Measurements from ENCODE around the gene RPS21. TPM values are rescaled to one million over a fixed set of nuclear protein-coding genes. Genes with fewer than 3 reads are reported as not detected.
"Not testable (repeated sequence)": the region's sequence is repeated elsewhere in the genome, so short reads cannot be mapped to it uniquely, and the experiment has no call there.

RPS21 gene
- total and polyA plus RNA-seq, 5 donors = 703 to 2,060 (median 755) TPM

GRCh38 chr20:62425281-62426058, 38.6 kb downstream of the RPS21 start:
- no peaks in the 10 kb centered on the region for H3K27me3 ChIP-seq (ENCODE audit: control insufficient read depth, insufficient read depth)
- intact Hi-C loops (cut with DNase I) = no loop called here
- no peak for DNase-seq

GRCh38 chr20:62426059-62426348, 39.1 kb downstream of the RPS21 start:
- H3K4me3 ChIP-seq (ENCODE audit: low read length); H3K9me3 ChIP-seq (ENCODE audit: control insufficient read depth, low read length); DNase-seq; H3K4me1 ChIP-seq (ENCODE audit: control insufficient read depth, insufficient read depth, low read length); H3K27me3 ChIP-seq (ENCODE audit: control insufficient read depth, insufficient read depth); intact Hi-C loops (cut with DNase I); H3K27ac ChIP-seq (ENCODE audit: low read length); ATAC-seq: not testable (repeated sequence)
- 100% methylated on average over 4 of the region's 4 CpGs for WGBS

More at GRCh38 chr20:62425281-62426058, 38.6 kb downstream of the RPS21 start:
- no peak for ATAC-seq
- WGBS = 82% methylated on average over 21 of the region's 21 CpGs
- H3K27ac ChIP-seq (ENCODE audit: low read length) = no peak overlapping the region
- H3K4me1 ChIP-seq (ENCODE audit: control insufficient read depth, insufficient read depth, low read length) = no peaks in the 10 kb centered on the region
- H3K4me3 ChIP-seq (ENCODE audit: low read length) = no peak overlapping the region
- no peaks in the 10 kb centered on the region for H3K9me3 ChIP-seq (ENCODE audit: control insufficient read depth, low read length)

- H3K27me3 ChIP-seq (ENCODE audit: control insufficient read depth, insufficient read depth) = no peaks in the 10 kb centered on the region
- DNase-seq = no peak
- intact Hi-C loops (cut with DNase I) = no loop called here
- H3K9me3 ChIP-seq (ENCODE audit: control insufficient read depth, low read length) = no peaks in the 10 kb centered on the region
- ATAC-seq = no peak
- no peak overlapping the region for H3K4me3 ChIP-seq (ENCODE audit: low read length)
- no peak overlapping the region for H3K27ac ChIP-seq (ENCODE audit: low read length)
- 76% methylated on average over 22 of the region's 22 CpGs for WGBS
- no peaks in the 10 kb centered on the region for H3K4me1 ChIP-seq (ENCODE audit: control insufficient read depth, insufficient read depth, low read length)
Observed at GRCh38 chr20:62426699-62427131, 39.8 kb downstream of the RPS21 start.

GRCh38 chr20:62427172-62428001, 40.5 kb downstream of the RPS21 start, which contains the start of gene RBBP8NL:
RBBP8NL (minus strand) TSS chr20:62427539; CDS start chr20:62419647, 7,892 bp downstream.
- Histone ChIP-seq H3K27me3 (ENCODE audit: control insufficient read depth, insufficient read depth) (no peaks in the 10 kb centered on the region), H3K27ac (ENCODE audit: low read length) (no peak within 1 kb of the TSS), H3K4me1 (ENCODE audit: control insufficient read depth, insufficient read depth, low read length) (no peaks in the 10 kb centered on the region), H3K4me3 (ENCODE audit: low read length) (no peak within 1 kb of the TSS), H3K9me3 (ENCODE audit: control insufficient read depth, low read length) (no peaks in the 10 kb centered on the region)
- no peak for ATAC-seq
- intact Hi-C loops (cut with DNase I) = no loop called here
- DNase-seq = no peak
- WGBS = 80% methylated on average over 28 of the region's 28 CpGs

GRCh38 chr20:62428002-62428372, 41.1 kb downstream of the RPS21 start:
- H3K27me3 ChIP-seq (ENCODE audit: control insufficient read depth, insufficient read depth) = no peaks in the 10 kb centered on the region
- no peak overlapping the region for H3K27ac ChIP-seq (ENCODE audit: low read length)
- WGBS = 89% methylated on average over 10 of the region's 10 CpGs
- no peak overlapping the region for H3K4me3 ChIP-seq (ENCODE audit: low read length)
- intact Hi-C loops (cut with DNase I) = no loop called here
- H3K4me1 ChIP-seq (ENCODE audit: control insufficient read depth, insufficient read depth, low read length) = no peaks in the 10 kb centered on the region
- no peaks in the 10 kb centered on the region for H3K9me3 ChIP-seq (ENCODE audit: control insufficient read depth, low read length)
- no peak for DNase-seq
- ATAC-seq = no peak

- WGBS = 49% methylated on average over 31 of the region's 31 CpGs
- Histone ChIP-seq H3K27ac (ENCODE audit: low read length) (no peak overlapping the region), H3K4me1 (ENCODE audit: control insufficient read depth, insufficient read depth, low read length) (no peaks in the 10 kb centered on the region), H3K4me3 (ENCODE audit: low read length) (no peak overlapping the region), H3K9me3 (ENCODE audit: control insufficient read depth, low read length) (no peaks in the 10 kb centered on the region), H3K27me3 (ENCODE audit: control insufficient read depth, insufficient read depth) (no peaks in the 10 kb centered on the region)
- intact Hi-C loops (cut with DNase I) = no loop called here
- DNase-seq (no peak), ATAC-seq (no peak)
Observed at GRCh38 chr20:62428396-62429295, 41.7 kb downstream of the RPS21 start.

GRCh38 chr20:62429455-62430310, 42.8 kb downstream of the RPS21 start:
- H3K4me1 ChIP-seq (ENCODE audit: control insufficient read depth, insufficient read depth, low read length) = no peaks in the 10 kb centered on the region
- intact Hi-C loops (cut with DNase I) = no loop called here
- no peak for ATAC-seq
- WGBS = 82% methylated on average over 23 of the region's 23 CpGs
- H3K4me3 ChIP-seq (ENCODE audit: low read length) = no peak overlapping the region
- no peak for DNase-seq
- H3K27me3 ChIP-seq (ENCODE audit: control insufficient read depth, insufficient read depth) = no peaks in the 10 kb centered on the region
- H3K27ac ChIP-seq (ENCODE audit: low read length) = no peak overlapping the region
- H3K9me3 ChIP-seq (ENCODE audit: control insufficient read depth, low read length) = no peaks in the 10 kb centered on the region

- DNase-seq (no peak), ATAC-seq (no peak)
- H3K27ac ChIP-seq (ENCODE audit: low read length) = no peak overlapping the region
- H3K4me1 ChIP-seq (ENCODE audit: control insufficient read depth, insufficient read depth, low read length) = no peaks in the 10 kb centered on the region
- 69% methylated on average over 10 of the region's 10 CpGs for WGBS
- intact Hi-C loops (cut with DNase I) = no loop called here
- H3K9me3 ChIP-seq (ENCODE audit: control insufficient read depth, low read length) = no peaks in the 10 kb centered on the region
- H3K27me3 ChIP-seq (ENCODE audit: control insufficient read depth, insufficient read depth) = no peaks in the 10 kb centered on the region
- no peak overlapping the region for H3K4me3 ChIP-seq (ENCODE audit: low read length)
Observed at GRCh38 chr20:62430311-62430853, 43.5 kb downstream of the RPS21 start.

GRCh38 chr20:62430866-62431447, 44.1 kb downstream of the RPS21 start:
- H3K4me1 ChIP-seq (ENCODE audit: control insufficient read depth, insufficient read depth, low read length) = no peaks in the 10 kb centered on the region
- no peak overlapping the region for H3K27ac ChIP-seq (ENCODE audit: low read length)
- H3K4me3 ChIP-seq (ENCODE audit: low read length) = no peak overlapping the region
- no peaks in the 10 kb centered on the region for H3K9me3 ChIP-seq (ENCODE audit: control insufficient read depth, low read length)
- DNase-seq (no peak), ATAC-seq (no peak)
- intact Hi-C loops (cut with DNase I) = no loop called here
- no peaks in the 10 kb centered on the region for H3K27me3 ChIP-seq (ENCODE audit: control insufficient read depth, insufficient read depth)
- 70% methylated on average over 23 of the region's 23 CpGs for WGBS
